VCaP (cell line): ENCODE measurements around the gene CPNE7.

Source experiments
- H3K27ac ChIP-seq: fragments of 450-650 bp; 2 replicates; pipeline ENCODE4 v1.5.1; 2017
- TF ChIP-seq, protein P1 (sequence below): fragments of 450-650 bp; conservative IDR thresholded peaks from 2 replicates; pipeline ENCODE4 v1.5.1; 2017; ENCODE audit warnings: mild to moderate bottlenecking, moderate library complexity

CPNE7 gene

DNA sequence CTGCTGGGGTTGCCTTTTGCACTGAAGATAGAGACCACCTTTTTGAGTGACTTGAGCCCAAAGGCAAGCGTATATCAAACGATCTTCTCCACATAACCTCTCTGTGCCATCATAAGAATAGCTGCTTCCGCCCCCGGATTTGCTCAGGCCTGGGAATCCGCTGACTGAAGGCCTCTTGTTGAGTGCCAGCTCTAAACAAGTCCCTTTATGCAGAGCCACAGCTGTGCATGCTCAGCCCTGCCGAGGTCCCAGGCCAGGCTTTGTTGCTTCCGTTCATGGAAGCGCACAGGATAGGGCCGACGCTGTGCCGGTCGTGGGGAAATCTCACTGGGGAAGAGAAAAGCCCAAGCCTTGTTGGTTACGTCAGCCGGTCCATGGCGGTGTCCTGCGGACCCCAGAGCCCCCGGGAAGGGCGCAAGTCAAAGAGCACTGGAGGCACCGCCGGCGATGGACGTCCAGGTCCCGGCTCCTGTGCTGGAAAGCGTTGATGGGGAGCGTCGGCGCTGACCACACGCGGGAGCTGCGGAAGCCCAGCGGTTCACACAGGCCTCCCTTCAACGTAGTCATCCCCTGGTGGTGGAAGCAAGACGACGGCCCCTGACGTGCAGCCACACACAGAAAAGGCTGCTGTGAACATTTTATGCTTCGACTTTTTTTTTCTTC lies 38.5 kb upstream of the CPNE7 start:
- no peak overlapping the region for H3K27ac ChIP-seq
- TF ChIP-seq, protein P1, sequence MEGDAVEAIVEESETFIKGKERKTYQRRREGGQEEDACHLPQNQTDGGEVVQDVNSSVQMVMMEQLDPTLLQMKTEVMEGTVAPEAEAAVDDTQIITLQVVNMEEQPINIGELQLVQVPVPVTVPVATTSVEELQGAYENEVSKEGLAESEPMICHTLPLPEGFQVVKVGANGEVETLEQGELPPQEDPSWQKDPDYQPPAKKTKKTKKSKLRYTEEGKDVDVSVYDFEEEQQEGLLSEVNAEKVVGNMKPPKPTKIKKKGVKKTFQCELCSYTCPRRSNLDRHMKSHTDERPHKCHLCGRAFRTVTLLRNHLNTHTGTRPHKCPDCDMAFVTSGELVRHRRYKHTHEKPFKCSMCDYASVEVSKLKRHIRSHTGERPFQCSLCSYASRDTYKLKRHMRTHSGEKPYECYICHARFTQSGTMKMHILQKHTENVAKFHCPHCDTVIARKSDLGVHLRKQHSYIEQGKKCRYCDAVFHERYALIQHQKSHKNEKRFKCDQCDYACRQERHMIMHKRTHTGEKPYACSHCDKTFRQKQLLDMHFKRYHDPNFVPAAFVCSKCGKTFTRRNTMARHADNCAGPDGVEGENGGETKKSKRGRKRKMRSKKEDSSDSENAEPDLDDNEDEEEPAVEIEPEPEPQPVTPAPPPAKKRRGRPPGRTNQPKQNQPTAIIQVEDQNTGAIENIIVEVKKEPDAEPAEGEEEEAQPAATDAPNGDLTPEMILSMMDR: no peak

GRCh38 chr16:89537549-89537925 lies 38.0 kb upstream of the CPNE7 start:
- no peak overlapping the region for H3K27ac ChIP-seq
- TF ChIP-seq, protein P1: no peak

GRCh38 chr16:89538286-89538685 lies 37.3 kb upstream of the CPNE7 start:
- TF ChIP-seq, protein P1: no peak
- no peak overlapping the region for H3K27ac ChIP-seq

- no peak overlapping the region for H3K27ac ChIP-seq
- TF ChIP-seq, protein P1: no peak
Observed at GRCh38 chr16:89540557-89540956, 35.0 kb upstream of the CPNE7 start.

DNA sequence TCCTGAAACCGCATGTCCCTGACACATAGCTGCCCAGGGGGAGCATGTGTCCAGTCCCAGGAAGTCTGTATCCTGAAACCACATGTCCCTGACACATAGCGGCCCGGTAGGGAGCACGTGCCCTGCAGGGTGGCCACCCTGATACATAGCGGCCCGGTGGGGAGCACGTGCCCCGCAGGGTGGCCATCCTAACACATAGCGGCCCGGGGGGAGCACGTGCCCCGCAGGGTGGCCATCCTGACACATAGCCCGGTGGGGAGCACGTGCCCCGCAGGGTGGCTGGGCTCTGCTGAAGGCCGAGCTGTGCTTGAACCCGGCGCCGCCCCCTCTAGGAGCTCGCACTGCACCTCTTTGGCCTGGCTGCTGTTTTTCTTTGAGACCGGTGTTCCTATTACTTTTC lies 33.8 kb upstream of the CPNE7 start:
- TF ChIP-seq, protein P1: no peak

DNA sequence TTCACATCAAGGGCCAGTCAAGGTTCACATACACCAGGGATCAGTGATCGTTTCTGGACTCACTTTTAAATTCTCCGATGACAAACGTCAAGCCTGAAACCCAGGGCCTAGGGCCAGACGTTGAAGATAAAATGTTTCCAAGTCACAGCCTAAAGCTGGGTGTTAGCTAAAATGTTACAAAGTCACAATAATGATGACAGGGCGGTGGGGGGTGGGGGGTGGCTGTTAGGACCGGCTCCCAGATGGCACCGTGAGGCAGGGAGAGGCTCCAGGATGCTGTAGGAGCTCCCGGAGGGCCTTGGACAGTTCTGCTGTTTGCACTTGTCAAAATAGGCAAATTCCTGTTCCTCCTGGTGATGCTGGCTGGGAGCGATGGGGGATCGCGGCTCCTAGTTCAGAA lies 31.4 kb upstream of the CPNE7 start:
- H3K27ac ChIP-seq: no peak overlapping the region

More for the DNA sequence above, 33.8 kb upstream of the CPNE7 start:
- H3K27ac ChIP-seq: no peak overlapping the region

GRCh38 chr16:89544713-89545043 lies 30.9 kb upstream of the CPNE7 start:
- H3K27ac ChIP-seq: no peak overlapping the region
- TF ChIP-seq, protein P1: no peak

More for the DNA sequence above, 31.4 kb upstream of the CPNE7 start:
- TF ChIP-seq, protein P1: no peak
